CD14-positive monocyte (primary cell): ENCODE measurements around the gene HCK. TPM values are rescaled to one million over a fixed set of nuclear protein-coding genes. Genes with fewer than 3 reads are reported as not detected.

Source experiments
- DNase-seq, 3 donors: peaks; one replicate each; pipeline ENCODE4 v3.0.0-alpha.2; 2011 to 2022
- H2AFZ ChIP-seq: 2 replicates; pipeline ENCODE4 v1.6.0; 2012; ENCODE audit warnings: mild to moderate bottlenecking, low read depth, low read length, inconsistent platforms; ENCODE audit not compliant: insufficient read depth, poor library complexity, severe bottlenecking
- H3K27ac ChIP-seq, 2 donors: 1 replicate in 1 of 2; 2 replicates in 1 of 2; pipeline ENCODE4 v1.5.1; 2012 to 2013; ENCODE audit warnings: low read length in 2 of 2, control low read depth in 1 of 2, inconsistent platforms in 1 of 2, low read depth in 1 of 2, mild to moderate bottlenecking in 1 of 2
- H3K27me3 ChIP-seq, 2 donors: one replicate each; pipeline versions ENCODE4 v1.6.0 to v1.6.1; 2011 to 2013; ENCODE audit warnings: low read length in 2 of 2; ENCODE audit not compliant: control insufficient read depth in 2 of 2, insufficient read depth in 2 of 2
- H3K36me3 ChIP-seq, 2 donors: replicated peaks in 1 of 2; 1 replicate in 1 of 2; 2 replicates in 1 of 2; pipeline versions ENCODE4 v1.5.1 to v1.6.1; 2012 to 2013; ENCODE audit warnings: low read length in 2 of 2, control low read depth in 1 of 2, inconsistent platforms in 1 of 2, mild to moderate bottlenecking in 1 of 2; ENCODE audit not compliant: insufficient read depth in 2 of 2, control insufficient read depth in 1 of 2
- H3K4me1 ChIP-seq, 2 donors: 1 replicate in 1 of 2; 2 replicates in 1 of 2; pipeline versions ENCODE4 v1.5.1 to v1.6.1; 2012 to 2013; ENCODE audit warnings: low read length in 2 of 2, control low read depth in 1 of 2, inconsistent platforms in 1 of 2, mild to moderate bottlenecking in 1 of 2, moderate library complexity in 1 of 2; ENCODE audit not compliant: insufficient read depth in 2 of 2, control insufficient read depth in 1 of 2
- H3K4me2 ChIP-seq: replicated peaks from 2 replicates; pipeline ENCODE3; 2012; ENCODE audit warnings: low read length, moderate library complexity, mild to moderate bottlenecking; ENCODE audit not compliant: poor library complexity, severe bottlenecking; ENCODE audit errors: extremely low read depth
- H3K4me3 ChIP-seq, 3 experiments: fragments of 200-600 bp in 1 of 3; sonication (generic) in 1 of 3; replicated peaks in 1 of 3; 1 replicate in 2 of 3; 2 replicates in 1 of 3; pipeline ENCODE4 v1.5.1; 2011 to 2013; ENCODE audit warnings: low read length in 3 of 3, mild to moderate bottlenecking in 3 of 3, control low read depth in 2 of 3, low read depth in 2 of 3, inconsistent platforms in 1 of 3, moderate library complexity in 1 of 3
- H3K79me2 ChIP-seq: 2 replicates; pipeline ENCODE4 v1.6.0; 2012; ENCODE audit warnings: mild to moderate bottlenecking, control low read depth, inconsistent platforms, low read length, moderate library complexity; ENCODE audit not compliant: insufficient read depth
- H3K9ac ChIP-seq: 2 replicates; pipeline ENCODE4 v1.6.0; 2017; ENCODE audit warnings: low read length, mild to moderate bottlenecking; ENCODE audit not compliant: insufficient read depth, poor library complexity, severe bottlenecking
- H3K9me3 ChIP-seq, 2 donors: replicated peaks in 1 of 2; 1 replicate in 1 of 2; 2 replicates in 1 of 2; pipeline versions ENCODE4 v1.5.1 to v1.6.1; 2012 to 2013; ENCODE audit warnings: low read length in 2 of 2, control low read depth in 1 of 2; ENCODE audit not compliant: control insufficient read depth in 1 of 2, insufficient read depth in 1 of 2
- H4K20me1 ChIP-seq: 2 replicates; pipeline ENCODE4 v1.6.0; 2012; ENCODE audit warnings: mild to moderate bottlenecking, low read length, control low read depth, moderate library complexity; ENCODE audit not compliant: insufficient read depth
- H3K27ac Mint-ChIP-seq, 7 donors: one replicate each; pipeline ENCODE4 v1.8.0; 2020; ENCODE audit warnings: mild to moderate bottlenecking in 7 of 7, mixed read lengths in 7 of 7, moderate library complexity in 6 of 7, inconsistent platforms in 2 of 7
- H3K27me3 Mint-ChIP-seq, 3 donors: one replicate each; pipeline ENCODE4 v1.8.0; 2021 to 2022; ENCODE audit warnings: low read depth in 3 of 3, mild to moderate bottlenecking in 3 of 3, mixed read lengths in 3 of 3, moderate library complexity in 3 of 3, inconsistent platforms in 1 of 3
- H3K36me3 Mint-ChIP-seq, 2 donors: one replicate each; pipeline ENCODE4 v1.8.0; 2020; ENCODE audit warnings: mixed read lengths in 2 of 2, inconsistent platforms in 1 of 2, mild to moderate bottlenecking in 1 of 2
- H3K4me1 Mint-ChIP-seq: one replicate; pipeline ENCODE4 v1.8.0; 2020; ENCODE audit warnings: mild to moderate bottlenecking, mixed read lengths
- H3K4me3 Mint-ChIP-seq, 2 donors: one replicate each; pipeline ENCODE4 v1.8.0; 2020; ENCODE audit warnings: mild to moderate bottlenecking in 2 of 2, mixed read lengths in 2 of 2, moderate library complexity in 1 of 2
- H3K9me3 Mint-ChIP-seq, 7 donors: one replicate each; pipeline ENCODE4 v1.8.0; 2020 to 2022; ENCODE audit warnings: mixed read lengths in 7 of 7, mild to moderate bottlenecking in 6 of 7, moderate library complexity in 6 of 7, inconsistent platforms in 2 of 7
- CTCF ChIP-seq: fragments of 200-600 bp; IDR thresholded peaks from one replicate; pipeline ENCODE4 v1.8.0; 2022; ENCODE audit warnings: antibody characterized with exemption, mild to moderate bottlenecking
- WGBS: methylation state at CpG from one replicate; pipeline ENCODE4 v1.1.5; 2013; ENCODE audit warnings: missing lambda C conversion rate; ENCODE audit not compliant: insufficient coverage; 5-methylcytosine and 5-hydroxymethylcytosine counted together
- intact Hi-C, 2 donors: fragments of 100-400 bp; cut with micrococcal nuclease; formaldehyde crosslinking; loops; one replicate each; pipeline versions ENCODE4 v1.15.0 to v1.15.1; 2023
- polyA plus RNA-seq, 3 donors: library from polyadenylated mRNA; depleted of rRNA in 1 of 3; unstranded in 2 of 3; stranded (reverse) in 1 of 3; fragments of 300-500 nt in 2 of 3; fragments of >200 nt in 1 of 3; fragmentation: Illumina TruSeq in 2 of 3; gene quantifications; 1 replicate in 2 of 3; 2 replicates in 1 of 3; pipeline ENCODE4 v1.2.3, GENCODE V29; 2012 to 2021

HCK gene
- polyA plus RNA-seq, 3 donors = 430 to 688 (median 526) TPM

GRCh38 chr20:32006841-32007786 is 44.9 kb upstream of the HCK start:
- Histone ChIP-seq H3K4me3 (no peak overlapping the region), H3K79me2 (no peaks in the 10 kb centered on the region), H2AFZ (no peak overlapping the region), H3K4me2 (no peak overlapping the region), H3K9ac (no peak overlapping the region), H4K20me1 (no peaks in the 10 kb centered on the region), H3K27me3 (no peaks in the 10 kb centered on the region), H3K9me3 (no peaks in the 10 kb centered on the region), H3K4me1 (peaks cover 6 to 8% of the 10 kb centered on the region in 2 donors), H3K27ac (no peak overlapping the region), H3K36me3 (no peaks in the 10 kb centered on the region)
- 100% methylated on average over 5 of the region's 8 CpGs for WGBS
- no peaks in the 10 kb centered on the region for H3K36me3 Mint-ChIP-seq
- TF ChIP-seq CTCF = no peak
- no peak for DNase-seq
- H3K27me3 Mint-ChIP-seq = peaks cover 1 to 16% (median 9%) of the 10 kb centered on the region in 3 donors
- H3K4me3 Mint-ChIP-seq = no peak overlapping the region
- intact Hi-C loops = no loop called here
- H3K4me1 Mint-ChIP-seq = peaks cover 9% of the 10 kb centered on the region
- H3K27ac Mint-ChIP-seq = no peak overlapping the region
- H3K9me3 Mint-ChIP-seq = no peaks in the 10 kb centered on the region

GRCh38 chr20:32007787-32008616 is 44.0 kb upstream of the HCK start:
- peaks cover 6 to 8% of the 10 kb centered on the region in 2 donors for H3K4me1 ChIP-seq
- H3K27me3 ChIP-seq = no peaks in the 10 kb centered on the region
- Mint-ChIP-seq H3K36me3 (no peaks in the 10 kb centered on the region), H3K4me3 (no peak overlapping the region), H3K27ac (no peak overlapping the region), H3K27me3 (peaks cover 1 to 20% (median 9%) of the 10 kb centered on the region in 3 donors), H3K4me1 (peaks cover 9% of the 10 kb centered on the region), H3K9me3 (no peaks in the 10 kb centered on the region)
- intact Hi-C loops = no loop called here
- no peak overlapping the region for H3K4me2 ChIP-seq
- no peak for TF ChIP-seq CTCF
- H3K79me2 ChIP-seq = no peaks in the 10 kb centered on the region
- no peak overlapping the region for H3K27ac ChIP-seq
- H3K9me3 ChIP-seq = no peaks in the 10 kb centered on the region
- no peak overlapping the region for H2AFZ ChIP-seq
- WGBS = 50% methylated on average over 9 of the region's 10 CpGs
- H3K36me3 ChIP-seq = no peaks in the 10 kb centered on the region
- no peaks in the 10 kb centered on the region for H4K20me1 ChIP-seq
- DNase-seq = no peak
- no peak overlapping the region for H3K9ac ChIP-seq
- no peak overlapping the region for H3K4me3 ChIP-seq
